ENCODE results near the gene ANKRD44.

Gene ANKRD44

GRCh38 chr2:196987649-196988364 is 322.8 kb downstream of the ANKRD44 start:
- peak; percentile 25 for DNase-seq (ENCODE audit: extremely low spot score)
- CTCF ChIA-PET = interaction anchor here (1.6 kb wide), 1 partner anchor 20 kb away, joined by 4 read pairs; no protein-coding TSS in a partner anchor
- POLR2A ChIA-PET = no interaction called here
- no peak for TF ChIP-seq CTCF (IDR thresholded peaks at IDR 0.05; ENCODE audit: control extremely low read depth, extremely low read depth, low read depth, missing control alignments)

- no peak for TF ChIP-seq CTCF (IDR thresholded peaks at IDR 0.05; ENCODE audit: control extremely low read depth, extremely low read depth, low read depth, missing control alignments)
- DNase-seq (ENCODE audit: extremely low spot score) = no peak
These were observed 323.3 kb downstream of the ANKRD44 start for GRCh38 chr2:196987298-196987648.

GRCh38 chr2:196985511-196986183 is 324.9 kb downstream of the ANKRD44 start:
- ChIA-PET CTCF (interaction anchor here (0.6 to 2.3 kb wide), 3 partner anchors 8 to 235 kb away, joined by 3 to 6 read pairs (median 3); no protein-coding TSS in a partner anchor), POLR2A (no interaction called here)

More at GRCh38 chr2:196987298-196987648, 323.3 kb downstream of the ANKRD44 start:
- ChIA-PET CTCF (no interaction called here), POLR2A (no interaction called here)

GRCh38 chr2:196984903-196985302 is 325.7 kb downstream of the ANKRD44 start:
- TF ChIP-seq CTCF (IDR thresholded peaks at IDR 0.05; ENCODE audit: control extremely low read depth, extremely low read depth, low read depth, missing control alignments) = no peak
- no peak for DNase-seq (ENCODE audit: extremely low spot score)
- CTCF ChIA-PET = interaction anchor here (2.3 kb wide), 1 partner anchor 27 kb away, joined by 6 read pairs; no protein-coding TSS in a partner anchor
- POLR2A ChIA-PET = no interaction called here

More at GRCh38 chr2:196985511-196986183, 324.9 kb downstream of the ANKRD44 start:
- TF ChIP-seq CTCF (IDR thresholded peaks at IDR 0.05; ENCODE audit: control extremely low read depth, extremely low read depth, low read depth, missing control alignments) = no peak
- no peak for DNase-seq (ENCODE audit: extremely low spot score)

- no peak for DNase-seq (ENCODE audit: extremely low spot score)
- ChIA-PET POLR2A (no interaction called here), CTCF (no interaction called here)
- TF ChIP-seq CTCF (IDR thresholded peaks at IDR 0.05; ENCODE audit: control extremely low read depth, extremely low read depth, low read depth, missing control alignments) = no peak
These were observed 326.6 kb downstream of the ANKRD44 start for GRCh38 chr2:196983934-196984333.

- TF ChIP-seq CTCF (IDR thresholded peaks at IDR 0.05; ENCODE audit: control extremely low read depth, extremely low read depth, low read depth, missing control alignments) = no peak
- ChIA-PET POLR2A (no interaction called here), CTCF (interaction anchor here (0.9 kb wide), 1 partner anchor 11 kb away, joined by 3 read pairs; no protein-coding TSS in a partner anchor)
- no peak for DNase-seq (ENCODE audit: extremely low spot score)
These were observed 330.1 kb downstream of the ANKRD44 start for GRCh38 chr2:196980473-196980872.
